Stimulated activated effector memory CD8-positive, alpha-beta T cell treated with anti-CD3 and anti-CD28 coated beads, Interleukin-12 subunit alpha, Interleukin-12 subunit beta, amount 100 ng/mL, for 72 hours (primary cell): Measurements from ENCODE around the gene CLK2.
A peak's percentile ranks its signal among the peaks of the same experiment; 100 is the strongest.
"Not testable (repeated sequence)": the region's sequence is repeated elsewhere in the genome, so short reads cannot be mapped to it uniquely, and the experiment has no call there.

Experiments used
- ATAC-seq: fragments of 150-1000 bp; cut with Tn5 transposase; 2 replicates; pipeline ENCODE4 v1.10.0; 2021
- DNase-seq, 2 donors: peaks; one replicate each; pipeline ENCODE4 v3.0.0; 2021 to 2022; ENCODE audit warnings: low spot score in 2 of 2
- H3K27ac Mint-ChIP-seq: one replicate; pipeline ENCODE4 v1.8.0; 2022; ENCODE audit warnings: mild to moderate bottlenecking, mixed read lengths
- H3K36me3 Mint-ChIP-seq: one replicate; pipeline ENCODE4 v1.8.0; 2022; ENCODE audit warnings: mild to moderate bottlenecking, mixed read lengths
- H3K4me1 Mint-ChIP-seq: one replicate; pipeline ENCODE4 v1.8.0; 2022; ENCODE audit warnings: mixed read lengths
- H3K4me3 Mint-ChIP-seq: one replicate; pipeline ENCODE4 v1.8.0; 2022; ENCODE audit warnings: mild to moderate bottlenecking, mixed read lengths
- H3K9me3 Mint-ChIP-seq: one replicate; pipeline ENCODE4 v1.8.0; 2022; ENCODE audit warnings: mixed read lengths

The CLK2 gene

GRCh38 chr1:155244368-155245162 is 28.7 kb downstream of the CLK2 start:
- Mint-ChIP-seq H3K4me1 (peaks cover 45% of the 10 kb centered on the region), H3K4me3 (peak overlapping the region; percentile 70), H3K27ac (peak overlapping the region; percentile 95), H3K9me3 (no peaks in the 10 kb centered on the region), H3K36me3 (peaks cover 29% of the 10 kb centered on the region)
- DNase-seq (peak; percentile 80 to 99), ATAC-seq (peak; percentile 96)

DNA sequence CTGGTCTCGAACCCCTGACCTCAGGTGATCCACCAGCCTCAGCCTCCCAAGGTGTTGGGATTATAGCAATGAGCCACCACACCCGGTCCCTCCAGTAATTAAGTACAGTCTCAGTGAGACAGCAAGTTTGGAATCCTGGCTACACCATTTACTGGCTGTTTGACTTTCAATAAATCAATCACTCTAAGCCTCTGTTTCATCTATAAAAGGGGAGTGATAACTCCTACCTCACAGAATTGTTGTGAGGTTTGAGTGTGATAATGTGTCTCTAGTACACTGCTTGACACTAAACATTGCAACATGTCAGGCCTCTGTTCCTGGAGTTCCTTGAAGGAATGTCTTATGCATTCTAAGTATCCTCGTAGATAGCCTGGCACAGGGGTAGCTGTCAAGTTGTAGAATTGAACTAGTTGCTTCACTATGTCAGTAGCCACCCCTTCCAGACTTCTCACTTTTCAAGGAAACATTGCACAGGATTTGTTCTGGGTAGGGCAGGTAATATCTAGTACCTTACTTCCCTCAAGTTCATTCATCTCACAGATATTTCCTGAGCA is 30.4 kb downstream of the CLK2 start:
- Mint-ChIP-seq H3K4me1 (peaks cover 45% of the 10 kb centered on the region), H3K4me3 (peak overlapping the region; percentile 70), H3K36me3 (peaks cover 44% of the 10 kb centered on the region), H3K9me3 (no peaks in the 10 kb centered on the region), H3K27ac (peak overlapping the region; percentile 95)
- DNase-seq (no peak), ATAC-seq (no peak)

DNA sequence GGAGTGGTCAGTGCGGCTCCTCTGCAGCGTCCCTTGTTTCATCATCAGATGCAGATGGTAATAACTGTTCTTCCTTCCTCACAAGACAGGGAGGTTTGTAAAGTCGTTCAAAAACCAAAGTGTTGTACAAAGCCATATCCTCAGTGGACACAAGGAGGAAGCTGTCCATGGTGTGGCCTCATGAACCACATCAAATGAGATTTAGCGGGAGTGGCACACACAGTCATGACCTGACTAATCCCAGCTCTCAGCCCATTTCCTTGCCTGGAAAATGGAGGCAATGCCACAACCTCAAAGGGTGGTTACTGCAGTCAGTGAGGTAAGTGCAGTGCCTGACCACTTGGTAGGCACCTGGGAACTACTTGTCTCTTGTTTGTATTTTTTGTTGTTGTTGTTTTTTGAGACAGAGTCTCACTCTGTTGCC is 31.5 kb downstream of the CLK2 start:
- H3K27ac Mint-ChIP-seq = peak overlapping the region; percentile 94
- ATAC-seq = no peak
- peaks cover 45% of the 10 kb centered on the region for H3K4me1 Mint-ChIP-seq
- no peaks in the 10 kb centered on the region for H3K9me3 Mint-ChIP-seq
- peaks cover 54% of the 10 kb centered on the region for H3K36me3 Mint-ChIP-seq
- DNase-seq = no peak
- peak overlapping the region; percentile 77 for H3K4me3 Mint-ChIP-seq

- Mint-ChIP-seq H3K4me3 (peak overlapping the region; percentile 77), H3K9me3 (no peaks in the 10 kb centered on the region), H3K36me3 (peaks cover 54% of the 10 kb centered on the region), H3K4me1 (peaks cover 47% of the 10 kb centered on the region), H3K27ac (peak overlapping the region; percentile 94)
- peak in 1 of 2 donors; percentile 81 for DNase-seq
- peak; percentile 55 for ATAC-seq
Measured at GRCh38 chr1:155241069-155241679, 32.1 kb downstream of the CLK2 start.

DNA sequence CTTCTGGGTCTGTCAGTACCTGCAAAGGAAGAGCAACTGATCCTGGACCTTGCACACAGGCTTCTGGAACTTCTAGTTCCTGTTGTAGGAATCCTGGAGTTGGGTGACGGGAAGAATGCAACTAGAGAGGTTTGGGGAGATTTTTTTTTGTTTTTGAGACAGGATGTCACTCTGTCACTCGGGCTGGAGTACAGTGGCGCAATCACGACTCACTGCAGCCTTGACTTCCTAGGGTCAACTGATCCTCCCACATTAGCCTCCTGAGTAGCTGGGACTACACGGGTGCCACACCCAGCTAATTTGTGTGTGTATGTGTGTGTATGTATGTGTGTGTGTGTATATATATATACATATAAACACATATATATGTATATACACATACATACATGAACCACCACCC is 36.9 kb downstream of the CLK2 start:
- peaks cover 23% of the 10 kb centered on the region for H3K4me1 Mint-ChIP-seq
- H3K27ac Mint-ChIP-seq = peak overlapping the region; percentile 87
- no peaks in the 10 kb centered on the region for H3K9me3 Mint-ChIP-seq
- DNase-seq (no peak), ATAC-seq (no peak)
- peaks cover 41% of the 10 kb centered on the region for H3K36me3 Mint-ChIP-seq
- no peak overlapping the region for H3K4me3 Mint-ChIP-seq

DNA sequence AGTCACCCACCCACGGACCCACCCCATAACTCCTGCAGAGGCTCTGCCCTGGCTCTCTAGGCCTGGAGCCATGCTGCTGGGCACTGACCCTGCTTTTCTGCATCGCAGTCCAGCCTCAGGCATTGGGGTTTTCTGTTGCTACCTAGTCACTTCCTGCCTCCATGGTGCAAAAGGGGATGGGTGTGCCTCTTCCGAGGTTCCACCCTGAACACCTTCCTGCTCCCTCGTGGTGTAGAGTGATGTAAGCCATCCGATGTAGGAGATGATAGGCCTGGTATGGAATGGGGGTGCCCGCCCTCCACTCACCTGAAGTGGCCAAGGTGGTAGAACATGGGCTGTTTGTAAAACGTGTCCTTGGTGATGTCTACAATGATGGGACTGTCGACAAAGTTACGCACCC is 37.9 kb downstream of the CLK2 start:
- DNase-seq, H3K4me3 Mint-ChIP-seq, H3K9me3 Mint-ChIP-seq, ATAC-seq: not testable (repeated sequence)
- peaks cover 13% of the 10 kb centered on the region for H3K4me1 Mint-ChIP-seq
- peaks cover 41% of the 10 kb centered on the region for H3K36me3 Mint-ChIP-seq
- H3K27ac Mint-ChIP-seq = peak overlapping the region; percentile 87

DNA sequence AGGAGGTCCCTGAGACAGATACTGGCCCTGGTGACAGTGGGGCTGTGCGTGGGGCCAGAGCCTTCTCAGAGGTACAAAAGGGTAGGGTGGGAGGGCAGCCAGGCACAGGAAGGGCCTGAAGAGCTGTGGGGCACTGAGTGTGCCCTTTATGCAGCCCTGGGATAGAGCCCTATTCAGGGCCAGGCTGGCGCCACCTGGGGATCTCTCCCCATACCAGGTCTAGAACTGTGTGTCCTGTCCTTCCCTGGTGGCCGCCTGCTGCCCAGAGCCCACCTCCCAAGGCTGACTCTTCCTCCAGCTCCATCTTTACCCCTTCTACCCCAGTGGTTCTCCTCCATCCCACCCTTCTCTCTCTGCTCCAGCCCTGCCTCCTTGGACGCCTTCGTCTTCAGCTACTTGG is 39.8 kb downstream of the CLK2 start:
- H3K27ac Mint-ChIP-seq, ATAC-seq, DNase-seq, H3K4me3 Mint-ChIP-seq, H3K9me3 Mint-ChIP-seq: not testable (repeated sequence)
- Mint-ChIP-seq H3K36me3 (peaks cover 29% of the 10 kb centered on the region), H3K4me1 (peaks cover 18% of the 10 kb centered on the region)

- ATAC-seq, H3K9me3 Mint-ChIP-seq, H3K4me3 Mint-ChIP-seq, DNase-seq: not testable (repeated sequence)
- H3K36me3 Mint-ChIP-seq = peaks cover 23% of the 10 kb centered on the region
- H3K27ac Mint-ChIP-seq = peak overlapping the region; percentile 23
- H3K4me1 Mint-ChIP-seq = peaks cover 26% of the 10 kb centered on the region
Measured at GRCh38 chr1:155232001-155232978, 41.0 kb downstream of the CLK2 start.

- H3K27ac Mint-ChIP-seq = peak overlapping the region; percentile 23
- H3K9me3 Mint-ChIP-seq, DNase-seq, H3K4me3 Mint-ChIP-seq, ATAC-seq: not testable (repeated sequence)
- H3K36me3 Mint-ChIP-seq = peaks cover 23% of the 10 kb centered on the region
- H3K4me1 Mint-ChIP-seq = peaks cover 30% of the 10 kb centered on the region
Measured at GRCh38 chr1:155231302-155231701, 42.0 kb downstream of the CLK2 start.

GRCh38 chr1:155228096-155228427 is 45.2 kb downstream of the CLK2 start:
- no peak for ATAC-seq
- Mint-ChIP-seq H3K4me3 (peak overlapping the region; percentile 86), H3K9me3 (no peaks in the 10 kb centered on the region), H3K27ac (peak overlapping the region; percentile 94), H3K36me3 (peaks cover 15% of the 10 kb centered on the region), H3K4me1 (peaks cover 31% of the 10 kb centered on the region)
- DNase-seq = no peak

- Mint-ChIP-seq H3K27ac (peak overlapping the region; percentile 94), H3K4me3 (peak overlapping the region; percentile 86), H3K36me3 (peaks cover 17% of the 10 kb centered on the region), H3K9me3 (no peaks in the 10 kb centered on the region), H3K4me1 (peaks cover 31% of the 10 kb centered on the region)
- ATAC-seq (peak; percentile 96), DNase-seq (peak; percentile 94 to 98)
Measured at GRCh38 chr1:155227261-155228095, 45.8 kb downstream of the CLK2 start.

DNA sequence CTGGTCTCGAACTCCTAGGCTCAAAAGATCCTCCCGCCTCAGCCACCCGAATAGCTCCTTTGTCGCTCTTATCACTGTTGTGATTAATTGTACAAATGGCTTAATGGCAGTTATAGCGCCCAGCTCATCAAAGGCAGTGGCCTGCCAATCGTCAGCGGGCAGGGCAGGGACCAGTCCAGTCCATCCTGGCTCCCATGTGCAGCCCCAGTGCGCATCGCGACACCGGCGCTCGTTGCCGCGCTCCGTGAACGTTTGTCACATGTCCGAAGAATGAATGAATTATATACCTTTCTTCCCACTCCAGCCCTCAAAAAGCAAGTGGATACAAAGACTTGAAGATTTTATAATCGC is 46.4 kb downstream of the CLK2 start:
- Mint-ChIP-seq H3K4me3 (peak overlapping the region; percentile 86), H3K36me3 (peaks cover 20% of the 10 kb centered on the region), H3K4me1 (peaks cover 31% of the 10 kb centered on the region), H3K27ac (peak overlapping the region; percentile 94), H3K9me3 (no peaks in the 10 kb centered on the region)
- DNase-seq (peak; percentile 40 to 81), ATAC-seq (peak; percentile 60)

DNA sequence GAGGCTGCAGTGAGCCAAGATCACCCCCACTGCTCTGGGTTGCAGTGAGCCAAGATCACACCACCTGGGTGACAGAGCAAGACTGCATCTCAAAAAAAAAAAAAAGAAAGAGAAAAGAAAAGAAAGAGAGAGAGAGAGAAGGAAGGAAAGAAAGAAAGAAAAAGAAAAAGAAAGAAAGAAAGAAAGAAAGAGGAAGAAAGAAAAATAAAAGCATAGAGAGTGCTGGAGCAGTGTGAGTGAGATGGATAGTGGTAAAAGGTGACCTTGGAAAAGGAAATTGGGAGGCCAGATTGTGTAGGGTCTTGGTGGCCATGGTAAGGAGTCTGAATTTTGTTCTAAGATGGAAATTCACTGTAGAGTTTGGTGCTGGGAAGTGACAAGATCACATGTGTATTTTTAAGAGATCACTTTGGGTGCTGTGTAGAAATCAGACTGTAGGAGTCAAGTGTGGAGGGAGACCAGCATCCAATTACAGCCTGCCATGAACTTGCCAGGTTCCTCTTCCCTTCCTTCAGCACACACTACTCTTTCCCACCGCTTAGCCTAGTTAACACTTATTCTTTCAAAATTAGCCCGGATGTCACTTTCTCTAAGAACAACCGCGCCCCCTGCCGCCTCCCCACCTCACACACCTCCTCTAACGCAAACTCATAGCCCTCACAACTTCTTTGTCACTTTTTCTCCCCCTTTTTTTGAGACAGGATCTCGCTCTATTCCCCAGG is 47.0 kb downstream of the CLK2 start:
- peak overlapping the region; percentile 94 for H3K27ac Mint-ChIP-seq
- H3K4me1 Mint-ChIP-seq = peaks cover 31% of the 10 kb centered on the region
- ATAC-seq (peak; percentile 63), DNase-seq (peak; percentile 45 to 83)
- peak overlapping the region; percentile 86 for H3K4me3 Mint-ChIP-seq
- peaks cover 20% of the 10 kb centered on the region for H3K36me3 Mint-ChIP-seq
- no peaks in the 10 kb centered on the region for H3K9me3 Mint-ChIP-seq

DNA sequence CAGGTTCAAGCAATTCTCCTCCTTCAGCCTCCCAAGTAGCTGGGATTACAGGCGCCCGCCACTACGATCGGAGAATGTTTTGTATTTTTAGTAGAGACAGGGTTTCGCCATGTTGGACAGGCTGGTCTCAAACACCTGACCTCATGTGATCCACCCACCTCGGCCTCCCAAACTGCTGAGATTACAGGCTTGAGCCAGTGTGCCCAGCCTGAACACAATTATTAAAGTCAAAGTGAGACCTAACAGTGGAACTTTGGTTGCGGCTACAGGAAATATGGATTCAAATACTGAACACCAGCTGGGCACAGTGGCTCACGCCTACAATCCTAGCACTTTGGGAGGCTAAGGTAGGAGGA is 47.9 kb downstream of the CLK2 start:
- H3K9me3 Mint-ChIP-seq, DNase-seq, ATAC-seq: not testable (repeated sequence)
- peaks cover 33% of the 10 kb centered on the region for H3K4me1 Mint-ChIP-seq
- H3K4me3 Mint-ChIP-seq = peak overlapping the region; percentile 86
- peaks cover 20% of the 10 kb centered on the region for H3K36me3 Mint-ChIP-seq
- peak overlapping the region; percentile 94 for H3K27ac Mint-ChIP-seq
